H1 (cell line): ENCODE data around the gene EPHA8. TPM values are rescaled to one million over a fixed set of nuclear protein-coding genes. Genes with fewer than 3 reads are reported as not detected.

Experiments
- SP1 ChIP-seq: IDR thresholded peaks from 2 replicates; pipeline ENCODE4 v1.6.1; 2011; ENCODE audit warnings: low read depth, low read length
- SUZ12 ChIP-seq: fragments of 200-600 bp; sonication (generic); IDR thresholded peaks from 2 replicates; pipeline ENCODE4 v1.6.1; 2012; ENCODE audit warnings: mild to moderate bottlenecking, inconsistent platforms, low read length, moderate library complexity, mixed read lengths
- polyA plus RNA-seq, 7 experiments: library from polyadenylated mRNA; depleted of rRNA in 3 of 7; stranded (reverse) in 5 of 7; unstranded in 2 of 7; fragments of >200 nt in 5 of 7; fragments of 200-250 nt in 2 of 7; gene quantifications; 1 replicate in 5 of 7; 2 replicates in 1 of 7; 4 replicates in 1 of 7; pipeline versions ENCODE4 v1.2.1 to v1.2.3, GENCODE V29; 2011 to 2013; ENCODE audit warnings: missing spikeins in 2 of 7, mixed read lengths in 2 of 7
- total RNA-seq: library from RNA; stranded (reverse); fragmentation: NEBNext Ultra II Directional; extraction: Animal tissue kit (Norgen Biotek cat#: 25700); gene quantifications from 2 replicates; pipeline ENCODE4 v1.2.1, GENCODE V29; 2021

The EPHA8 gene
- total and polyA plus RNA-seq, 2 of the 8 experiments (the other 6 are each of a cell fraction or from before 2014, with no cell fraction given) = 4.0 to 8.4 TPM

DNA sequence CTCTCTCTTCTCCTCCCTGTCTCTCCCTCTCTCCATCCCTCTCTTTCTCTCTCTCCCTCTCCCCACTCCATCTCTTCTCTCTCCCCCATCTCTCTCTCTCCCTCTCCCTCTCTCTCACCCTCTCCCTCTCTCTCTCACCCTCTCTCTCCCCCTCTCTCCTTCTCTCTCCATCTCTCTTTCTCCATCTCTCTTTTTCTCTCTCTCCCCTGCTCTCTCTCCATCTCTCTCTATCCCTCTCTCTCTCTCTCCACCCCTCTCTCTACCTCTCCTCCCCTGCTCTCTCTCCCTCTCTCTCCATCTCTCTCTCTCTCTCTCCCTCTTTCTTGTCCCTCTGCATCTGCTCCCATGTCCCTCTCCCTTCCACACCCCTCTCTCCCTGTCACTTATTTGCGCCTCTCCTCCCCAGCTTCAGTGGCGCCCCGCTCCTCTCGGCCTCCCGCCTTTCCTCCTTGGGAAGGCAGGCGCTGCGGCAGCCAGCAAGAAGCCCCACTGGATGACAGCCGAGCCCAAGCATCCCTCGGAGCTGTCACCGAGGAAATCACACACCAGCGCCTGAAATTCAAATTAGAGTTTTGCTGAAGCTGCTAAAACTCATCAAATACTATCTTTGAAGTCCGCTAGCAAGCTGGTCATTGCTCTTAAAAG lies 15.3 kb upstream of the EPHA8 start (continued):
- TF ChIP-seq SUZ12 (no peak), SP1 (no peak)
